ENCODE measurements around the gene PLEKHG3.

DNA sequence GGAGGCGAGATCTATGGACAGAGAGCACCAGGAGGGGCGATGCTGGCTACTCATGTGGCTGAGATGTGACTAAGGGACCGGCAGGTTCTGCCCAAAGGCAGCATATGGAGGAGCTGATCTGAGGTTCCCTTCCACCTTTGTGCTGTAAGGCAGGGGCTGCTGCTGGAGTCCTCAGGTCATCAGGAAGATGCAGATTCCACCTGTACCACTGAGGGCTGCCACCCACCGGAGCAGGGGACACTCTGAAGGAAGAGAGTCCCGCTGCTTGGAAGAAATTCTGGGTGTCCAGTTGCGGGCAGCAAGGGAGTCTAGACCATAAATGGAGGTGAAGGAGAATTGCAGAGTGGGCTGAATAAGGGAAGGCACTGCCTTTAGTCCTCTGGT lies 55.3 kb downstream of the PLEKHG3 start:
- TF ChIP-seq, protein P1, sequence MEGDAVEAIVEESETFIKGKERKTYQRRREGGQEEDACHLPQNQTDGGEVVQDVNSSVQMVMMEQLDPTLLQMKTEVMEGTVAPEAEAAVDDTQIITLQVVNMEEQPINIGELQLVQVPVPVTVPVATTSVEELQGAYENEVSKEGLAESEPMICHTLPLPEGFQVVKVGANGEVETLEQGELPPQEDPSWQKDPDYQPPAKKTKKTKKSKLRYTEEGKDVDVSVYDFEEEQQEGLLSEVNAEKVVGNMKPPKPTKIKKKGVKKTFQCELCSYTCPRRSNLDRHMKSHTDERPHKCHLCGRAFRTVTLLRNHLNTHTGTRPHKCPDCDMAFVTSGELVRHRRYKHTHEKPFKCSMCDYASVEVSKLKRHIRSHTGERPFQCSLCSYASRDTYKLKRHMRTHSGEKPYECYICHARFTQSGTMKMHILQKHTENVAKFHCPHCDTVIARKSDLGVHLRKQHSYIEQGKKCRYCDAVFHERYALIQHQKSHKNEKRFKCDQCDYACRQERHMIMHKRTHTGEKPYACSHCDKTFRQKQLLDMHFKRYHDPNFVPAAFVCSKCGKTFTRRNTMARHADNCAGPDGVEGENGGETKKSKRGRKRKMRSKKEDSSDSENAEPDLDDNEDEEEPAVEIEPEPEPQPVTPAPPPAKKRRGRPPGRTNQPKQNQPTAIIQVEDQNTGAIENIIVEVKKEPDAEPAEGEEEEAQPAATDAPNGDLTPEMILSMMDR (conservative IDR thresholded peaks at IDR 0.05; ENCODE audit: low read length): no peak
- TF ChIP-seq EZH2phosphoT487 (IDR thresholded peaks at IDR 0.05; ENCODE audit: borderline replicate concordance, low read depth, low read length): no peak

All from OCI-LY7 (cell line).